T47D (cell line): ENCODE results near the gene FRAS1.
"Not testable (repeated sequence)": the region's sequence is repeated elsewhere in the genome, so short reads cannot be mapped to it uniquely, and the experiment has no call there.

ENCODE experiments used
- DNase-seq, 2 experiments: peaks; one replicate each; pipeline versions ENCODE4 v3.0.0 to v3.0.0-alpha.2; 2011 to 2012; ENCODE audit warnings: low read depth in 1 of 2, low spot score in 1 of 2
- JUND ChIP-seq: IDR thresholded peaks from 2 replicates; pipeline ENCODE4 v1.6.1; 2012; ENCODE audit warnings: low read depth
- in situ Hi-C: cut with HindIII; loops from 2 replicates; pipeline ENCODE4 v1.10.0; 2016; ENCODE audit warnings: low sequenced_read_pairs, low pct_unique_long_range_greater_than_20kb

The FRAS1 gene

DNA sequence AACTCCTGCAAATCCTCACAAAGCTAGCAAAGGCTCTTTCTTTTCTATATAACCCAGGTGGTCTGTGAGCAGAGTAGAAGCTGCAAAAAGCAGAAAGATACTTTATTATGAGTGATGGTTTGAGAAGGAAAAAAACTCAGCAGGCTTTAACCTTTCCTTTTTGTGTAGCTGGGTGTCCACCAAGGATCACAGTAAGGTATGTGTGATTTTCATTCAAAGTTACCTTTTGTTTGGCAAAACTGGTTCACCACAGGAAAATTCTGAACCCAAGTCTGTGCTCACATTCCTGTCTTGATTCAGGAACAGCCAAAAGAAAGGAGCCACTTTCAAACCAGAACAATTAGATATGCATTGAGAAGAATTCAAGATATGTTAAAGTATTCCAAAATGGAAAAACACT is 35.7 kb downstream of the FRAS1 start:
- no peak for DNase-seq
- in situ Hi-C loops = no loop called here
- TF ChIP-seq JUND = no peak

GRCh38 chr4:78095081-78095480 is 38.0 kb downstream of the FRAS1 start:
- in situ Hi-C loops = no loop called here
- TF ChIP-seq JUND = no peak
- no peak for DNase-seq

DNA sequence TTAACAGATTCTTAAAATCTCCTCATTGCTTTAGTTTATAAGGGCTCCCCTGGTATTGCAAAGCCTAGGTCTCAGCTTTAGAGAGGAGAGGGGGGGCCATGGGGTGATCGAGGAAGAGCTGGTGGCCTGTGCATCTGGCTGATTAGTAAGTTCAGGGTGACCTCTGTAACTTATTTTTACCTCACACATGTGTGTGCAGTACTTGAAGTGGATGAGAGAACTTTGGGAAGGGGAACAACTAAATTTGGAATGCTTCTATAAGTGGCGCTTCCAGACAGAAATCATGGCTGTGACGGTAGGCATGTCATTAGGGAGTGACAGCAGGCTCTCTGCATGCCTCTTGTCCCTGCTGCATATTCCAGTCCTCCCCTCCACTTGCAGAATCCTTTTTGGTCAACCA is 41.9 kb downstream of the FRAS1 start:
- DNase-seq = no peak
- no peak for TF ChIP-seq JUND
- in situ Hi-C loops = no loop called here

GRCh38 chr4:78100060-78100459 is 42.9 kb downstream of the FRAS1 start:
- no peak for DNase-seq
- no peak for TF ChIP-seq JUND
- in situ Hi-C loops = no loop called here

GRCh38 chr4:78119698-78120097 is 62.6 kb downstream of the FRAS1 start:
- no peak for TF ChIP-seq JUND
- in situ Hi-C loops = no loop called here

DNA sequence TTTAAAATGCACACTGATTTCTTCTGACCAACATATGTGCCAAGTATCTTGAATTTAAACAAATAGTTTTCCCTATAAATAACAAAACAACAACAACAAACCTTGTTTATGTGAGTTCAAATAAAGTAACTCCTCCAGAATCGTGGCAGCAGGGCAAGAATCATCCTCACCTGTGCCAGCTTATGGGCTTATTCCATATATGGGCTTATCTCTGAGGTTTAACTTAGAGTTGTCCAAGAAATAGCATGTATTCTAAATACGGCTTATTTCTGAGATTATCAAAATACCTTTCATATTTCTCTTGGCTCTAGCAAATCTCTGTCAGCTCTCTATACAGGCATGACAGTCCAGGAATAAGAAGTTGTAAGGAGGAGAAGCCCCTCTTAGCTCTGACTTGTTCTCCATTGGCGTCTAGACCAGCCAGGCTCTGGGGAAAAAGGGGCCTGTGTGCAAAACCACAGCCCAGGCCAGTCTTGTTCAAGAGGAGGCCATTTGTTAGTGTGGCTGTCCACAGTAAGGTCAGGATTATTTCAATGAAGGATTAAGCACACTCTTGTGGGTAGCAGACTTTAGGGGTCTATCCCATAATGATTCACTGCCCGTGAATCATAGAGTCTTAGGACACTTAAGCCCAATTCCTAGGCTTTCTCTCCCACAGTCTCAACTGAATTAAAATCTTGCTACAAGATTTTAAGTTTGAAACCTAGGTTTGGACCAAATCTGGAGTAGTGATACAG is 63.2 kb downstream of the FRAS1 start:
- no peak for TF ChIP-seq JUND
- in situ Hi-C loops = no loop called here
- DNase-seq = no peak

More at GRCh38 chr4:78119698-78120097, 62.6 kb downstream of the FRAS1 start:
- DNase-seq = no peak

- DNase-seq = no peak
- in situ Hi-C loops = no loop called here
- no peak for TF ChIP-seq JUND
Measured at GRCh38 chr4:78121338-78121904, 64.3 kb downstream of the FRAS1 start.

DNA sequence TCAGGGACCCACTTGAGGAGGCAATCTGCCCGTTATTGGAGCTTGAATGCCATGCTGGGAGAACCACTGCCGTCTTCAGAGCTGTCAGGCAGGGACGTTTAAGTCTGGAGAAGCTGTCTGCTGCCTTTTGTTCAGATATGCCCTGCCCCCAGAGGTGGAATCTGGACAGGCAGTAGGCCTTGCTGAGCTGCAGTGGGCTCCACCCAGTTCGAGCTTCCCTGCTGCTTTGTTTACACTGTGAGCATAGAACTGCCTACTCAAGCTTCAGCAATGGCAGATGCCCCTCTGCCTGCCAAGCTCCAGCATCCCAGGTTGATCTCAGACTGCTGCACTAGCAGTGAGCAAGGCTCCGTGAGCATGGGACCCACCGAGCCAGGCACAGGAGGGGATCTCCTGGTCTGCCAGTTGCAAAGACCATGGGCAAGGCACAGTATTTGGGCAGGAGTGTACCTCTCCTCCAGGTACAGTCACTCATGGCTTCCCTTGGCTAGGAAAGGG is 68.8 kb downstream of the FRAS1 start:
- in situ Hi-C loops = not testable (repeated sequence)
- DNase-seq = peak in 1 of 2 experiments; percentile 6

- no peak for TF ChIP-seq JUND
- in situ Hi-C loops = no loop called here
- no peak for DNase-seq
Measured at GRCh38 chr4:78129383-78130108, 72.4 kb downstream of the FRAS1 start.

DNA sequence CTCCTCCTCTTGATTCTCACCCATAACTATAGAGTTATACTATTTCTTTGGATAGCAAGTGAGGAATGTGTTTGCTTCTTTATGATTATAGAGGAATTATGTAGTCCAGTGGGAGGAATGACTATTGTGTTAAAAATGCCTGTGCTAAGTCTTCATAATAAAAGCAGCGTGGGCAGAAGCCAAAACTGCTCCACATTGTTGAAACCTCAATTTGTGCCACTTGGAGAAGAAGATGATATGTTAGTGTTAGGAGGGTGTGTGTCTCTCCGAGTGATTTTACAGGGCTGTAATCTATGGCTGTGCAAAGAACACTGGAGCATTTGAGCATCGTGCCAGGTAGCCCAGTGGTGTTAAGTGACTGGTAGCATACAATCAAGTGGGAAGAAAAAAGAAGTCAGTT is 74.3 kb downstream of the FRAS1 start:
- DNase-seq = no peak
- in situ Hi-C loops = no loop called here
- no peak for TF ChIP-seq JUND

DNA sequence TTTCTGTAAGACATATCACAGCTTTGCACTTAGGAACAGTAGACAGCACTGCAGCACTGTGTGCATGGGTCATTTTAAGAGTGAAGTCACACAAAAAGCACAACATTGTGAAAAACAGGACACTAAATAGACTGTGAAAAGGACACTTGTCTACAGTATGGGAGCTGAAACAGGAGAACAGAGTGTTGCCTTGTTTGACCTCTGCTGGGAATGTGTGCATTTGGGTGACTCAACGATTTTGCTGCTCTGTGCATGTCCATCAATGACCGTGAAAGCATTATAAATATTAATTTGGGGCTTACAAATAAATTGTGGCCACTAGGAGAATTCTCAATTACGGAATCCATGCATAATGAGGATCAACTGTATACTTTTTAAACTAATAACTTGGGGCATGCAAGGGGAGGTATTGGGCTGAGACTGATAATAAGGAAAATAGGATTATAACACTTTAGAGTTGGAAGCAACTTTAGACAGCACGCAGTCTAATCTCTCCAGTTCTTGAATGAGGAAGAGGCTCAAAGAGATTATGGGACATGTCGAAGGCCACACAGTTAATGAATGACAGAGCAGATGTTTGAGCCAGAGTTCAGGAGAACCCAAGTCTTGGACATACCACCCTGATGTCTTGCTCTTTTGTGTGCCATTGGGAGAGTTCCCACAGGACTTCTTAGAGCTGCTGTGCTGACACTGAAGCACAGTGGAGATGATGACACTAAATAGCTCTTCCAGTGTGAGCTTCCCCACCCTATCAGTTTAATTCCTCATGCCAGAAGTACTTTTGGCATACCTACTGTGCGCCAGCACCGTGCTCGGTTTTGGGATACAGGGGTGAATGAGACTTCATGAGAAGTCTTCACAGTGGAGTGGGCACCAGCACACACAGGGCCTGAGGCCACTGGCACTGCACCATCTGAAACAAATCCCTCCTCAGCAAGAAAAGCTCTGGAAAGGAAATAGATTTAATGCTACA is 79.3 kb downstream of the FRAS1 start:
- in situ Hi-C loops = no loop called here
- no peak for TF ChIP-seq JUND
- DNase-seq = no peak

DNA sequence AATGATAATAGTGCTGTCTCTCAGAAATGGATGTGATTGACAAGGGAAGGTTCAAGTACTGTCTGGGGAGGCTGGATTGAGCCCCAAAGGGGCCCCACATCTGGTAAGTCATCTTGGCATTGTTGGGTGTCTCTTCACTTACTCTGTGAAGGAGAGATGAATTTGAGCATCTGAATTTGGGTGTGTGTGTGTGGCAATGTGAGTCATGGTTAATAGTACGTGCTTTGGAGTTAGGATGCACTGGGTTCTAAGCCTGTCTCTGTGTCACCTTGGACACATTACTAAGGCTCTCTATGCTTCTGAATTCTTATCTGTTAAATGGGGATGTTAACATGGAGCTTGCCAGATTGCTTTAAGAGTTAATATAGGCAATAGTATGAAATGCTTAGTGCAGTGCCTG is 80.4 kb downstream of the FRAS1 start:
- no peak for TF ChIP-seq JUND
- in situ Hi-C loops = no loop called here
- no peak for DNase-seq
